Urinary bladder (tissue), 4 donors: ENCODE data around the gene GALNTL6. TPM values are rescaled to one million over a fixed set of nuclear protein-coding genes. Genes with fewer than 3 reads are reported as not detected.

Source experiments
- DNase-seq: peaks from one replicate; pipeline ENCODE4 v3.0.0-alpha.2; 2015; ENCODE audit errors: extremely low spot score
- H3K27ac ChIP-seq: one replicate; pipeline ENCODE4 v1.5.1; 2013; ENCODE audit warnings: low read depth, mild to moderate bottlenecking, moderate library complexity
- H3K36me3 ChIP-seq: one replicate; pipeline ENCODE4 v1.6.1; 2013; ENCODE audit warnings: mild to moderate bottlenecking, moderate library complexity; ENCODE audit not compliant: insufficient read depth
- H3K4me1 ChIP-seq: one replicate; pipeline ENCODE4 v1.6.1; 2013; ENCODE audit warnings: mild to moderate bottlenecking, moderate library complexity; ENCODE audit not compliant: insufficient read depth
- H3K4me3 ChIP-seq: one replicate; pipeline ENCODE4 v1.5.1; 2013; ENCODE audit warnings: low read depth, low read length
- WGBS: extraction: QIAGEN DNeasy Blood & Tissue Kit; methylation state at CpG from one replicate; pipeline ENCODE4 v1.1.7; 2013; 5-methylcytosine and 5-hydroxymethylcytosine counted together
- polyA plus RNA-seq: library from polyadenylated mRNA; stranded (reverse); fragments of 200-250 nt; gene quantifications from one replicate; pipeline ENCODE4 v1.2.3, GENCODE V29; 2013
- total RNA-seq: library from RNA; depleted of rRNA; stranded (reverse); fragments of >200 nt; gene quantifications from one replicate; pipeline ENCODE4 v1.2.3, GENCODE V29; 2014
- donor health status: healthy with polysubstance abuse.
- donor health status: healthy.

GALNTL6 gene
- total and polyA plus RNA-seq, 2 donors, result 0.57 to 1.5 TPM

DNA sequence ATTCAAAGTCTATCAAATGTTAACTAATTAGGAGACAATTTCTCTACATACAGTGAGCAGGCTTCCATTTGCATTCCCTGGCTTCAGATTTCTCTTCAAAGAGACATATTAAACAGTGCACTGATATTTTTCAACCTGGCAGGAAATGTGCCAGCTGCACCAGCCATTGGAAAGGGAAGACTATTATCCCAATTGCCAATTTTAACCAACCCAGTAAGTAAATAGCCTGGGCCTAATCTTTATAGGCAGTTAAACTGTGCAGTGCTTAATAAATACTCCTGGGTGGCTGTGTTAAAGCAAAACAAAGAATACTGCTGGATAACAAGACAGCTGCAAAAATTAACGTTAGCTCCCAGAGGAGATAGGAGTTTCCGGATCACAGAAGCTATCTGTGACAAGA lies 1243.5 kb downstream of the GALNTL6 start:
- H3K27ac ChIP-seq, result no peak overlapping the region
- WGBS, result 41% methylated on average over 2 of the region's 2 CpGs

DNA sequence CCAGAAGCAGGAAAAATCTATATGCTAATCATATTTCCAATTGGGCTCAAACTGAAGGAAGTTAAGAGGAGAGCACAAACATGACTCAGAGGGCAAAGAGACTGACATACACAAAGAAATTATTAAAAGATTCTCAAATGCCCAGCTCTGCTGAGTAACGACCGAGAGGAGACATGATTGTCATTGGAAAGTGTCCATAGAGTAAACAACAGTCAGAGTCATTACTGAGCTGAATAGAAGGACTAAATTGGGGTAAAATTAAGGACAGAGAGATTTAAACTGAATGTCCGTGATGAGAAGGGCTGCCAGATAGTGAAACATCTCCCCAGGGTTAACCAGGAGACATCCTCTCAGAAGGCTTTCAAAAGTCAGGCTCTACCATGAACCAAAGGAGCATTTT lies 1244.2 kb downstream of the GALNTL6 start:
- Histone ChIP-seq H3K4me3 (no peak overlapping the region), H3K36me3 (no peaks in the 10 kb centered on the region), H3K4me1 (no peaks in the 10 kb centered on the region), H3K27ac (no peak overlapping the region)
- WGBS, result 19% methylated on average over 3 of the region's 3 CpGs
- no peak for DNase-seq

More for the DNA sequence above, 1243.5 kb downstream of the GALNTL6 start:
- no peak for DNase-seq
- no peak overlapping the region for H3K4me3 ChIP-seq
- H3K36me3 ChIP-seq, result no peaks in the 10 kb centered on the region
- no peaks in the 10 kb centered on the region for H3K4me1 ChIP-seq

DNA sequence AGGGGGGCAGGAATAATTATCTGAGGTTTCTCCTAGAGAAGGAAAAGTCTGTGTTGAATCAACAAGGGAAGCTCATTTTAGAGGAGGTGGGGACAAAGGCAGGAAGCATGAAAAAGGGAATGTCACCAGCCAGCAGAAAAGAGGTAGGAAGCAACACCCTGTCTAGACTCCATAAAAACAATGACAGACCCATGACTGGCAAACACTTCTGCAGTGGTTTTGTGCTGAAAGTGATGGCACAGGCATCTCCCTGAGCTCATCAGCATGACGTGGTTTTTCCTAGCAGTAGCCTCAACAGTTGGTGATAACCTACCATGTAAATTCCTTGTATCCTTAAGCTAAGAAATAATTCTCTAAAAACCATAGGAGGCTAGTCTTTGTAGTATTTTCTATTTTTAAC lies 1244.7 kb downstream of the GALNTL6 start:
- no peak for DNase-seq
- Histone ChIP-seq H3K27ac (no peak overlapping the region), H3K4me1 (no peaks in the 10 kb centered on the region), H3K36me3 (no peaks in the 10 kb centered on the region), H3K4me3 (no peak overlapping the region)
- 64% methylated on average over 1 of the region's 1 CpG for WGBS

DNA sequence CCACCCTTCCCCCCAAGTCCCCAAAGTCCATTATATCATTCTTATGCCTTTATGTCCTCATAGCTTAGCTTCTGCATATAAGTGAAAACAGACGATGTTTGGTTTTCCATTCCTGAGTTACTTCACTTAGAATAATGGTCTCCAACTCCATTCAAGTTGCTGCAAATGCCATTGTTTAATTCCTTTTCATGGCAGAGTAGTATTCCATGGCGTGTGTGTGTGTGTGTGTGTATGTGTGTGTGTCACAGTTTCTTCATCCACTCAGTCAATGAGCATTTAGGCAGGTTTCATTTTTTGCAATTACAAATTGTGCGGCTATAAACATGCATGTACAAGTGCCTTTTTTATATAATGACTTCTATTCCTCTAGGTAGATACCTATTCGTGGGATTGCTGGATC lies 1248.0 kb downstream of the GALNTL6 start:
- no peak for DNase-seq
- 96% methylated on average over 4 of the region's 4 CpGs for WGBS
- Histone ChIP-seq H3K4me3 (no peak overlapping the region), H3K4me1 (no peaks in the 10 kb centered on the region), H3K27ac (no peak overlapping the region), H3K36me3 (no peaks in the 10 kb centered on the region)

DNA sequence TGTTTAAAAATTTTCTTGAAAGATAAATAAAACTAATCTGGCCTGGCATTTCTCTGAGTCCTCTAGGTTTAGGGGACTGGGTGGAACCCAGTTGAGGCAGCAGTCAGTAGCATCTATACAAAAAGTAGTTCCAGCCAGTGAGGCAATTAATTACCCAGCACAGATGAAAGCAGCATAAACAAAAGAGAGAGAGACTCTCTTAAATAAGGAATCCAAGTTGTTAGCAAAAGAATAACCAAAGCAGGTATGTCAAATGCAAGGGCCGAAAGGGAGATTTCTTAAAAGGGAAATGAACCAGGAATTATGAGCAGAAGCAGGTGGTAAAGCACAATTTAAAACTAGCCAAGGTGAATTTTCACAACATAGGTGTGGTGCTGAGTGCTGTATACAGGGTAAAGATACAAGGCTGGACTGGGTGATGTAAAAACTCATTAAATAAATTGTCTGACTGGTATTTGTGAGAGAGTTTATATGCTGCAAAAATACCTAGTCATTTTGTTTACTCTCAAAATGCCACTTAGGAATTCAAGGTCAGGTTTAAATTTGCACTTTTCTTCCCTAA lies 1260.8 kb downstream of the GALNTL6 start:
- 48% methylated on average over 1 of the region's 1 CpG for WGBS
- no peak overlapping the region for H3K4me3 ChIP-seq
- no peaks in the 10 kb centered on the region for H3K4me1 ChIP-seq
- no peak overlapping the region for H3K27ac ChIP-seq
- DNase-seq, result no peak
- no peaks in the 10 kb centered on the region for H3K36me3 ChIP-seq

DNA sequence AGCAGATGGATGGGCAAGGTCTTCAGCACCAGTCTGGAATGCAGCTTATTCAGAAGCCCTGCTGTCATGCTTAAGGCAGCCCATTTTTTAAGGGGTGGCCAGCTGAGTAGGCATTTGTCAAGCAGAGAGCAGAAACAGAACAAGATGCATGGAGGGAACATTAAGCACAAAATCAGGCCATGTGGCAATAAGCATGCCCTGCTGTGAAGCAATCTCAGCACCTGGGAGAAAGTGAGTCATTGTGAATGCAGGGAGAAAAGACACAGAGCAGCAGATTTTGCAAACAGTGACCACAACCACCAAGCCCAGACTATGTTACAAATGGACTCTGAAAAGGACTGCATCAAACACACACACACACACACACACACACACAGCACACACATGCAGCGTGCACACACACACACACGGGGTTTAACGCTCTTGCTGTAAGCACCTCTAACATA lies 1261.3 kb downstream of the GALNTL6 start:
- Histone ChIP-seq H3K4me1 (no peaks in the 10 kb centered on the region), H3K4me3 (no peak overlapping the region), H3K36me3 (no peaks in the 10 kb centered on the region), H3K27ac (no peak overlapping the region)
- no peak for DNase-seq
- WGBS, result 79% methylated on average over 3 of the region's 3 CpGs

DNA sequence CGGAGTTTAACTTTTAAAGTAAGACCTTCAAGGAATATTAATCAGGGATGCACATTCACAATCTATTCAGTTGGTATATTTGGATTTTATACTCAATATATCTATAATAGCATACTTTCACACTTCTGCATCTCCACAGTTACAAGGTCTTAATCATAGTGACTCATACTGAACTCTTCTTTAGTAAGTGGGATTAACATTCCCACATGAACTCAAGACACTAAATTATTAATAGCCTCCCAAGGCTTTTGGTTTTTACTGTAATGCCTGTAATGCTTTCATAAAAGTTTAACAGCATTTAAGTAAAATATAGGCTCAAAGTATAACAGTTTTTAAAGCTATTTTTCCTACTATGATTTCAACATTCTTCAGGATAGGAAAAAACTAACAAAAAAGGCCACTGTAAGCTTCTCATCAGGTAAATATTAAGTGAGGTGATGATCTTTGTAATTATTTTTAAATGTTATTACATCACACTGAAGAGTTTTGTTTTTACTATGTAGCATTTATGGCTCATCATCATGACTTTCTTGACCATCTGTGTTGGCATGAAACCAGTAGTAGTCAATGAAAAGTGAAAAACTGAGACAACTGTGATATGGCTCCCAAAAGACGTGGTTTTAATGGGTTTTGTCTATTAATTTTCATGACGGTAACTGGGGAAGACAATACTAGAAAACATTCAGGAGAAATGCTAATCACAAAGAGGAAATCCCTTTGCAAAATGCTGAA lies 1263.9 kb downstream of the GALNTL6 start:
- no peak for DNase-seq
- no peaks in the 10 kb centered on the region for H3K4me1 ChIP-seq
- 80% methylated on average over 3 of the region's 3 CpGs for WGBS
- no peaks in the 10 kb centered on the region for H3K36me3 ChIP-seq
- H3K27ac ChIP-seq, result no peak overlapping the region
- H3K4me3 ChIP-seq, result no peak overlapping the region

DNA sequence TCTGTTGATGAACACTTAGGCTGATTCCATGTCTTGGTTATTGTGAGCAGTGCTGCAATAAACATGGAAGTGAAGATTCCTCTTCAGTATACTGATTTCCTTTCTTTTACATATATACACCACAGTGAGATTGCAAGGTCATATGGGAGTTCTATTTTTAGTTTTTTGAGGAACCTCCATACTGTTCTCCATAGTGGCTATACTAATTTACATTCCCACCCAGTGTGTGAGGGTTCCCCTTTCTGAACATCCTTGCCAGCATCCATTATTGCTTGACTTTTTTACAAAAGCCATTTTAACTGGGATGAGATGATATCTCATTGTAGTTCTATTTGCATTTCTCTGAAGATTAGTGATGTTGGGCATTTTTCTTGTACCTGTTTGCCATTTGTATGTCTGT lies 1274.9 kb downstream of the GALNTL6 start:
- no peaks in the 10 kb centered on the region for H3K4me1 ChIP-seq
- no peak for DNase-seq
- H3K4me3 ChIP-seq, result no peak overlapping the region
- no peaks in the 10 kb centered on the region for H3K36me3 ChIP-seq
- no peak overlapping the region for H3K27ac ChIP-seq
